ENCODE measurements around the gene PROX1.

GRCh38 chr1:213995603-213996002 is 7.8 kb downstream of the PROX1 start:
- TF ChIP-seq EZH2 (IDR thresholded peaks at IDR 0.05) (no peak), EZH2phosphoT487 (IDR thresholded peaks at IDR 0.05) (no peak)
- TF ChIP-seq, protein P1, sequence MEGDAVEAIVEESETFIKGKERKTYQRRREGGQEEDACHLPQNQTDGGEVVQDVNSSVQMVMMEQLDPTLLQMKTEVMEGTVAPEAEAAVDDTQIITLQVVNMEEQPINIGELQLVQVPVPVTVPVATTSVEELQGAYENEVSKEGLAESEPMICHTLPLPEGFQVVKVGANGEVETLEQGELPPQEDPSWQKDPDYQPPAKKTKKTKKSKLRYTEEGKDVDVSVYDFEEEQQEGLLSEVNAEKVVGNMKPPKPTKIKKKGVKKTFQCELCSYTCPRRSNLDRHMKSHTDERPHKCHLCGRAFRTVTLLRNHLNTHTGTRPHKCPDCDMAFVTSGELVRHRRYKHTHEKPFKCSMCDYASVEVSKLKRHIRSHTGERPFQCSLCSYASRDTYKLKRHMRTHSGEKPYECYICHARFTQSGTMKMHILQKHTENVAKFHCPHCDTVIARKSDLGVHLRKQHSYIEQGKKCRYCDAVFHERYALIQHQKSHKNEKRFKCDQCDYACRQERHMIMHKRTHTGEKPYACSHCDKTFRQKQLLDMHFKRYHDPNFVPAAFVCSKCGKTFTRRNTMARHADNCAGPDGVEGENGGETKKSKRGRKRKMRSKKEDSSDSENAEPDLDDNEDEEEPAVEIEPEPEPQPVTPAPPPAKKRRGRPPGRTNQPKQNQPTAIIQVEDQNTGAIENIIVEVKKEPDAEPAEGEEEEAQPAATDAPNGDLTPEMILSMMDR (IDR thresholded peaks at IDR 0.05): no peak

Measured in neural progenitor cell (in vitro differentiated cells).